NCI-H526 (cell line): ENCODE measurements around the gene KREMEN2.
A peak's percentile ranks its signal among the peaks of the same experiment; 100 is the strongest.
"Not testable (repeated sequence)": the region's sequence is repeated elsewhere in the genome, so short reads cannot be mapped to it uniquely, and the experiment has no call there.

Experiments
- DNase-seq, 2 experiments: peaks; one replicate each; lab custom pipeline; 2025; lab: John Stamatoyannopoulos, UW

KREMEN2 gene

GRCh38 chr16:2942045-2942444 lies 22.0 kb upstream of the KREMEN2 start:
- no peak for DNase-seq

GRCh38 chr16:2943716-2944115 lies 20.4 kb upstream of the KREMEN2 start:
- DNase-seq = not testable (repeated sequence)

- DNase-seq = no peak
Observed at GRCh38 chr16:2946649-2947048, 17.4 kb upstream of the KREMEN2 start.

- DNase-seq = no peak
Observed at GRCh38 chr16:2948807-2949704, 15.0 kb upstream of the KREMEN2 start.

GRCh38 chr16:2949705-2950352 lies 14.2 kb upstream of the KREMEN2 start:
- DNase-seq = no peak

GRCh38 chr16:2950353-2950724 lies 13.7 kb upstream of the KREMEN2 start:
- no peak for DNase-seq

- no peak for DNase-seq
Observed at GRCh38 chr16:2950773-2951172, 13.3 kb upstream of the KREMEN2 start.

GRCh38 chr16:2952679-2953078 lies 11.4 kb upstream of the KREMEN2 start:
- DNase-seq = no peak

GRCh38 chr16:2953706-2954627 lies 10.1 kb upstream of the KREMEN2 start:
- DNase-seq = peak in 1 of 2 experiments; percentile 43

GRCh38 chr16:2954656-2955381 lies 9.3 kb upstream of the KREMEN2 start:
- no peak for DNase-seq

GRCh38 chr16:2955438-2955778 lies 8.7 kb upstream of the KREMEN2 start:
- DNase-seq = no peak

- DNase-seq = no peak
Observed at GRCh38 chr16:2955779-2956578, 8.1 kb upstream of the KREMEN2 start.

GRCh38 chr16:2956579-2956956 lies 7.5 kb upstream of the KREMEN2 start:
- DNase-seq = no peak

GRCh38 chr16:2959206-2959605 lies 4.9 kb upstream of the KREMEN2 start:
- no peak for DNase-seq

GRCh38 chr16:2960183-2961010 lies 3.7 kb upstream of the KREMEN2 start:
- DNase-seq = no peak

GRCh38 chr16:2962334-2963073 lies 1.6 kb upstream of the KREMEN2 start:
- DNase-seq = no peak

- no peak for DNase-seq
Observed at GRCh38 chr16:2963074-2963722, 877 bp upstream of the KREMEN2 start.

GRCh38 chr16:2964475-2965336 lies 631 bp downstream of the KREMEN2 start:
- DNase-seq = peak; percentile 44 to 91
